OCI-LY1 (cell line): Measurements from ENCODE around the gene DISP2.

Source experiments
- H2AFZ ChIP-seq: fragments of 200-600 bp; sonication (generic), shearing (Covaris generic); 2 replicates; pipeline ENCODE4 v1.6.0; 2014; ENCODE audit warnings: antibody characterized with exemption, mild to moderate bottlenecking, low read length
- H3F3A ChIP-seq: fragments of 200-600 bp; sonication (generic), shearing (Covaris generic); 2 replicates; pipeline ENCODE4 v1.6.0; 2014; ENCODE audit warnings: mild to moderate bottlenecking, antibody characterized with exemption, low read length, moderate library complexity; ENCODE audit not compliant: insufficient read depth
- H3K27ac ChIP-seq: fragments of 200-600 bp; sonication (generic); 2 replicates; pipeline ENCODE4 v1.5.1; 2014; ENCODE audit warnings: low read length, mixed run types, mild to moderate bottlenecking, low read depth; ENCODE audit not compliant: poor library complexity, severe bottlenecking
- H3K27me3 ChIP-seq: fragments of 200-600 bp; sonication (generic); 2 replicates; pipeline ENCODE4 v1.6.0; 2014; ENCODE audit warnings: antibody characterized with exemption, mild to moderate bottlenecking, low read length, moderate library complexity; ENCODE audit not compliant: insufficient read depth
- H3K36me3 ChIP-seq: fragments of 200-600 bp; sonication (generic); 2 replicates; pipeline ENCODE4 v1.6.1; 2014; ENCODE audit warnings: mild to moderate bottlenecking, antibody characterized with exemption, low read length, moderate library complexity, mixed read lengths; ENCODE audit not compliant: insufficient read depth
- H3K4me1 ChIP-seq: fragments of 200-600 bp; sonication (generic); 2 replicates; pipeline ENCODE4 v1.5.1; 2014; ENCODE audit warnings: mild to moderate bottlenecking, low read length, moderate library complexity; ENCODE audit not compliant: insufficient read depth, severe bottlenecking
- H3K4me2 ChIP-seq: fragments of 200-600 bp; sonication (generic), shearing (Covaris generic); 2 replicates; pipeline ENCODE4 v1.6.1; 2014; ENCODE audit warnings: low read length
- H3K4me3 ChIP-seq: fragments of 200-600 bp; sonication (generic); 2 replicates; pipeline ENCODE4 v1.5.1; 2014; ENCODE audit warnings: low read length, low read depth, mild to moderate bottlenecking, mixed read lengths; ENCODE audit not compliant: poor library complexity, severe bottlenecking
- H3K79me2 ChIP-seq: fragments of 200-600 bp; shearing (Covaris generic); 2 replicates; pipeline ENCODE4 v1.6.1; 2016; ENCODE audit warnings: mixed run types, low read length, mixed read lengths; ENCODE audit not compliant: insufficient read depth
- H3K9ac ChIP-seq: fragments of 200-600 bp; sonication (generic), shearing (Covaris generic); 2 replicates; pipeline ENCODE4 v1.6.1; 2014; ENCODE audit warnings: mild to moderate bottlenecking, low read length, mixed read lengths
- H3K9me2 ChIP-seq: fragments of 200-600 bp; sonication (generic), shearing (Covaris generic); 2 replicates; pipeline ENCODE4 v1.6.1; 2014; ENCODE audit warnings: low read depth, mild to moderate bottlenecking, low read length, mixed read lengths
- H3K9me3 ChIP-seq: fragments of 200-600 bp; shearing (Covaris generic); 2 replicates; pipeline ENCODE4 v1.6.1; 2014; ENCODE audit warnings: low read length, mixed read lengths
- H4K20me1 ChIP-seq: fragments of 200-600 bp; sonication (generic), shearing (Covaris generic); 2 replicates; pipeline ENCODE4 v1.6.0; 2016; ENCODE audit warnings: mild to moderate bottlenecking, low read length; ENCODE audit not compliant: insufficient read depth
- CTCF ChIP-seq: fragments of 200-600 bp; sonication (generic), shearing (Covaris generic); IDR thresholded peaks from 2 replicates; pipeline ENCODE4 v1.5.1; 2017; ENCODE audit warnings: mild to moderate bottlenecking, antibody characterized with exemption, low read length, moderate library complexity, mixed read lengths
- EZH2 ChIP-seq: fragments of 200-600 bp; sonication (generic), shearing (Covaris generic); IDR thresholded peaks from 2 replicates; pipeline ENCODE4 v1.8.0; 2017; ENCODE audit warnings: borderline replicate concordance, mixed run types, mild to moderate bottlenecking, antibody characterized with exemption, low read length, moderate library complexity, mixed read lengths

Gene DISP2, protein sequence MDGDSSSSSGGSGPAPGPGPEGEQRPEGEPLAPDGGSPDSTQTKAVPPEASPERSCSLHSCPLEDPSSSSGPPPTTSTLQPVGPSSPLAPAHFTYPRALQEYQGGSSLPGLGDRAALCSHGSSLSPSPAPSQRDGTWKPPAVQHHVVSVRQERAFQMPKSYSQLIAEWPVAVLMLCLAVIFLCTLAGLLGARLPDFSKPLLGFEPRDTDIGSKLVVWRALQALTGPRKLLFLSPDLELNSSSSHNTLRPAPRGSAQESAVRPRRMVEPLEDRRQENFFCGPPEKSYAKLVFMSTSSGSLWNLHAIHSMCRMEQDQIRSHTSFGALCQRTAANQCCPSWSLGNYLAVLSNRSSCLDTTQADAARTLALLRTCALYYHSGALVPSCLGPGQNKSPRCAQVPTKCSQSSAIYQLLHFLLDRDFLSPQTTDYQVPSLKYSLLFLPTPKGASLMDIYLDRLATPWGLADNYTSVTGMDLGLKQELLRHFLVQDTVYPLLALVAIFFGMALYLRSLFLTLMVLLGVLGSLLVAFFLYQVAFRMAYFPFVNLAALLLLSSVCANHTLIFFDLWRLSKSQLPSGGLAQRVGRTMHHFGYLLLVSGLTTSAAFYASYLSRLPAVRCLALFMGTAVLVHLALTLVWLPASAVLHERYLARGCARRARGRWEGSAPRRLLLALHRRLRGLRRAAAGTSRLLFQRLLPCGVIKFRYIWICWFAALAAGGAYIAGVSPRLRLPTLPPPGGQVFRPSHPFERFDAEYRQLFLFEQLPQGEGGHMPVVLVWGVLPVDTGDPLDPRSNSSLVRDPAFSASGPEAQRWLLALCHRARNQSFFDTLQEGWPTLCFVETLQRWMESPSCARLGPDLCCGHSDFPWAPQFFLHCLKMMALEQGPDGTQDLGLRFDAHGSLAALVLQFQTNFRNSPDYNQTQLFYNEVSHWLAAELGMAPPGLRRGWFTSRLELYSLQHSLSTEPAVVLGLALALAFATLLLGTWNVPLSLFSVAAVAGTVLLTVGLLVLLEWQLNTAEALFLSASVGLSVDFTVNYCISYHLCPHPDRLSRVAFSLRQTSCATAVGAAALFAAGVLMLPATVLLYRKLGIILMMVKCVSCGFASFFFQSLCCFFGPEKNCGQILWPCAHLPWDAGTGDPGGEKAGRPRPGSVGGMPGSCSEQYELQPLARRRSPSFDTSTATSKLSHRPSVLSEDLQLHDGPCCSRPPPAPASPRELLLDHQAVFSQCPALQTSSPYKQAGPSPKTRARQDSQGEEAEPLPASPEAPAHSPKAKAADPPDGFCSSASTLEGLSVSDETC (N-terminal part only)

DNA sequence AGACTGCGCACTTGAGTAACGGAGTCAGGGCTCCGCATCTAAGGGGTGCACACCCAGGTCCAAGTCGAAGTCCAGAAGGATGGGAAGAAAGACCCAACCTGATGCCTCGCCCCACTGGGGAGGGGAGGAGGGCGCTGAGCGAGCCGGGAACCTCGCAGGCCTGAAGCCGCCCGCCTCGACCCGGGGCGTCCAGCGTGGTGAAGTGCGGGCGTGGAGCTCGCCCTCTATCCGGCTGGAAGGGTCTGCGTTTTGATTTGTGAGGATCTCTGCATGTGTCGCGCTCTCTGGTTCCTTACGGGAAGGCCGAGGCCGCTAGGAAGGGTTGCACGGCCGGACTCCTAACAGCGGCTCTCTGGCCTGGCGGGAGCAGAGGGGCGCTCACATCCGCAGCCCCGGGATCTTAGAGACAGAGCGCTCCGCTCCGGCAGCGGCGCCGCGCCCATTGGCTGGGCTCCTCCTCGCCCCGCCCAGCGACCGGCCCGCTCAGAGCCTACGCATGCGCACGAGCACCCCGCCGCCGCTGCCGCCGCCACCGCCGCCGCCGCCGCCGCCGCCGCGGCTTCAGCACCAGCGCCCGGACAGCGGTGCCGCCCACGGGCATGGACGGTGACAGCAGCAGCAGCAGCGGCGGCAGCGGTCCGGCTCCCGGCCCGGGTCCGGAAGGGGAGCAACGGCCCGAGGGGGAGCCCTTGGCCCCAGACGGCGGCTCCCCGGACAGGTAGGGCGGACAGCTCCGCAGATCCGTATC, at the start of gene DISP2:
Gene DISP2, plus strand, starts transcription at position 497 of the 748 bp plus-strand sequence. Its CDS starts 103 bp downstream, at position 600.
- no peak for TF ChIP-seq CTCF
- no peak for TF ChIP-seq EZH2
- no peaks in the 10 kb centered on the region for H3F3A ChIP-seq
- peaks cover 13% of the 10 kb centered on the region for H3K4me1 ChIP-seq
- H3K9me3 ChIP-seq, result no peaks in the 10 kb centered on the region
- H3K4me2 ChIP-seq, result peak within 1 kb of the TSS; percentile 98
- no peaks in the 10 kb centered on the region for H4K20me1 ChIP-seq
- H3K9ac ChIP-seq, result peak within 1 kb of the TSS; percentile 55; the same call in 1 of the 2 replicates
- H3K79me2 ChIP-seq, result no peaks in the 10 kb centered on the region
- H3K27me3 ChIP-seq, result no peaks in the 10 kb centered on the region
- H3K4me3 ChIP-seq, result peak within 1 kb of the TSS; percentile 66
- H3K36me3 ChIP-seq, result no peaks in the 10 kb centered on the region
- no peaks in the 10 kb centered on the region for H3K9me2 ChIP-seq
- 0 out of 2 replicates have a peak within 1 kb of the TSS, but pooled peaks have one; percentile 1 for H2AFZ ChIP-seq
- H3K27ac ChIP-seq, result no peak within 1 kb of the TSS

- Histone ChIP-seq H3K4me2 (no peak overlapping the region; the same call in 1 of the 2 replicates), H3K27ac (no peak overlapping the region), H3K4me1 (peaks cover 29% of the 10 kb centered on the region), H3K9me2 (no peaks in the 10 kb centered on the region), H3K27me3 (no peaks in the 10 kb centered on the region), H3K79me2 (no peaks in the 10 kb centered on the region), H3K36me3 (no peaks in the 10 kb centered on the region), H3K9me3 (no peaks in the 10 kb centered on the region), H3F3A (no peaks in the 10 kb centered on the region), H4K20me1 (no peaks in the 10 kb centered on the region), H2AFZ (no peak overlapping the region), H3K4me3 (peak overlapping the region; percentile 60), H3K9ac (no peak overlapping the region; the same call in 1 of the 2 replicates)
- TF ChIP-seq CTCF, result no peak
- TF ChIP-seq EZH2, result no peak
Measured at GRCh38 chr15:40309344-40309862, 48.6 kb upstream of the DISP2 start.
